Neural crest cell (in vitro differentiated cells): ENCODE data around the gene NMRK1. TPM values are rescaled to one million over a fixed set of nuclear protein-coding genes. Genes with fewer than 3 reads are reported as not detected.

Experiments used
- DNase-seq: peaks from one replicate; pipeline ENCODE4 v3.0.0; 2021; ENCODE audit warnings: low read depth, mixed read lengths, low spot score
- H3K27ac Mint-ChIP-seq: one replicate; pipeline ENCODE4 v1.8.0; 2021; ENCODE audit warnings: mild to moderate bottlenecking, mixed read lengths; ENCODE audit not compliant: unreplicated experiment
- H3K27me3 Mint-ChIP-seq: 2 replicates; pipeline ENCODE4 v1.8.0; 2021; ENCODE audit warnings: low read depth, mild to moderate bottlenecking, mixed read lengths
- H3K36me3 Mint-ChIP-seq: 2 replicates; pipeline ENCODE4 v1.8.0; 2021; ENCODE audit warnings: low read depth, mild to moderate bottlenecking, mixed read lengths
- H3K4me1 Mint-ChIP-seq: 2 replicates; pipeline ENCODE4 v1.8.0; 2021; ENCODE audit warnings: mixed read lengths
- H3K4me3 Mint-ChIP-seq: one replicate; pipeline ENCODE4 v1.8.0; 2021; ENCODE audit warnings: mild to moderate bottlenecking, mixed read lengths
- H3K9me3 Mint-ChIP-seq: 2 replicates; pipeline ENCODE4 v1.8.0; 2021; ENCODE audit warnings: mixed read lengths
- CTCF ChIP-seq: fragments of 200-600 bp; sonication (generic); conservative IDR thresholded peaks from 2 replicates; pipeline ENCODE4 v1.5.0; 2021; ENCODE audit warnings: antibody characterized with exemption, mild to moderate bottlenecking
- total RNA-seq: library from RNA; stranded (reverse); gene quantifications from 2 replicates; pipeline ENCODE4 v1.2.1, GENCODE V29; 2021

The NMRK1 gene
- total RNA-seq, 1 donor from 2014 or later: 1.2 TPM

- H3K4me3 Mint-ChIP-seq: peak overlapping the region; percentile 89
Measured at GRCh38 chr9:75090579-75090978, 2.6 kb upstream of the NMRK1 start.

GRCh38 chr9:75089373-75089766, 1.4 kb upstream of the NMRK1 start:
- no peak for DNase-seq
- H3K9me3 Mint-ChIP-seq: no peaks in the 10 kb centered on the region
- no peak for TF ChIP-seq CTCF
- peaks cover 25% of the 10 kb centered on the region for H3K4me1 Mint-ChIP-seq
- H3K27ac Mint-ChIP-seq: no peak overlapping the region
- peaks cover 27% of the 10 kb centered on the region for H3K27me3 Mint-ChIP-seq
- peak overlapping the region; percentile 89 for H3K4me3 Mint-ChIP-seq
- H3K36me3 Mint-ChIP-seq: no peaks in the 10 kb centered on the region

More at GRCh38 chr9:75090579-75090978, 2.6 kb upstream of the NMRK1 start:
- Mint-ChIP-seq H3K36me3 (no peaks in the 10 kb centered on the region), H3K9me3 (no peaks in the 10 kb centered on the region), H3K4me1 (peaks cover 25% of the 10 kb centered on the region), H3K27ac (no peak overlapping the region), H3K27me3 (peaks cover 27% of the 10 kb centered on the region)
- no peak for TF ChIP-seq CTCF
- DNase-seq: no peak

GRCh38 chr9:75088646-75089372, 854 bp upstream of the NMRK1 start:
- peak overlapping the region; percentile 62 for H3K27ac Mint-ChIP-seq
- H3K4me3 Mint-ChIP-seq: peak overlapping the region; percentile 89
- peaks cover 25% of the 10 kb centered on the region for H3K4me1 Mint-ChIP-seq
- DNase-seq: no peak
- peaks cover 27% of the 10 kb centered on the region for H3K27me3 Mint-ChIP-seq
- H3K36me3 Mint-ChIP-seq: no peaks in the 10 kb centered on the region
- TF ChIP-seq CTCF: peak; percentile 47
- no peaks in the 10 kb centered on the region for H3K9me3 Mint-ChIP-seq

- H3K9me3 Mint-ChIP-seq: no peaks in the 10 kb centered on the region
- DNase-seq: no peak
- no peaks in the 10 kb centered on the region for H3K36me3 Mint-ChIP-seq
- peaks cover 25% of the 10 kb centered on the region for H3K4me1 Mint-ChIP-seq
- peak overlapping the region; percentile 95 for H3K4me3 Mint-ChIP-seq
- TF ChIP-seq CTCF: no peak
- peak overlapping the region; percentile 36 for H3K27ac Mint-ChIP-seq
- H3K27me3 Mint-ChIP-seq: peaks cover 23% of the 10 kb centered on the region
Measured at GRCh38 chr9:75087289-75087823, 599 bp downstream of the NMRK1 start.

GRCh38 chr9:75086541-75087288, 1.2 kb downstream of the NMRK1 start:
- no peaks in the 10 kb centered on the region for H3K36me3 Mint-ChIP-seq
- H3K27ac Mint-ChIP-seq: no peak overlapping the region
- DNase-seq: no peak
- TF ChIP-seq CTCF: no peak
- H3K9me3 Mint-ChIP-seq: no peaks in the 10 kb centered on the region
- peaks cover 23% of the 10 kb centered on the region for H3K4me1 Mint-ChIP-seq
- H3K4me3 Mint-ChIP-seq: peak overlapping the region; percentile 95
- H3K27me3 Mint-ChIP-seq: peaks cover 26% of the 10 kb centered on the region
